H1 (cell line): ENCODE results near the gene A4GALT. TPM values are rescaled to one million over a fixed set of nuclear protein-coding genes. Genes with fewer than 3 reads are reported as not detected.

Experiments used
- CTCF ChIA-PET: fragments of 300-600 bp; sonication (Branson Sonifier 250); formaldehyde crosslinking; loops from one replicate; lab custom pipeline; 2021; ENCODE audit not compliant: partially characterized antibody; lab: Charles Lee
- POLR2A ChIA-PET: fragments of 300-600 bp; sonication (Branson Sonifier 250); formaldehyde crosslinking; loops from one replicate; lab custom pipeline; 2021; ENCODE audit warnings: inconsistent platforms; ENCODE audit not compliant: partially characterized antibody; lab: Charles Lee
- DNase-seq, 2 experiments: peaks; one replicate each; pipeline versions ENCODE4 v3.0.0 to v3.0.0-alpha.2; 2010 to 2022; ENCODE audit warnings: low spot score in 2 of 2, low read depth in 1 of 2, mixed read lengths in 1 of 2
- FAIRE-seq: peaks from 2 replicates; lab custom pipeline; 2011; peaks lifted over from hg19 to GRCh38; lab: Jason Lieb, UNC
- H2AFZ ChIP-seq: 2 replicates; pipeline ENCODE4 v1.8.1; 2012; ENCODE audit warnings: low read length, inconsistent platforms
- H2AK5ac ChIP-seq: 2 replicates; pipeline ENCODE4 v1.6.1; 2013; ENCODE audit warnings: low read depth, low read length
- H2BK120ac ChIP-seq: replicated peaks from 2 replicates; pipeline ENCODE3; 2013; ENCODE audit warnings: low read depth, low read length, inconsistent platforms
- H2BK12ac ChIP-seq: 2 replicates; pipeline ENCODE4 v1.6.1; 2013; ENCODE audit warnings: low read depth, low read length
- H2BK15ac ChIP-seq: 2 replicates; pipeline ENCODE4 v1.6.1; 2013; ENCODE audit warnings: low read length
- H2BK20ac ChIP-seq: 2 replicates; pipeline ENCODE4 v1.6.1; 2013; ENCODE audit warnings: low read length
- H2BK5ac ChIP-seq: 2 replicates; pipeline ENCODE4 v1.6.1; 2013; ENCODE audit warnings: low read depth, low read length
- H3K14ac ChIP-seq: 2 replicates; pipeline ENCODE4 v1.6.1; 2013; ENCODE audit warnings: inconsistent platforms; ENCODE audit not compliant: insufficient read length
- H3K18ac ChIP-seq: 2 replicates; pipeline ENCODE4 v1.6.1; 2013; ENCODE audit warnings: low read length; ENCODE audit errors: extremely low read depth
- H3K23ac ChIP-seq: 2 replicates; pipeline ENCODE4 v1.6.1; 2013; ENCODE audit warnings: inconsistent platforms; ENCODE audit not compliant: insufficient read length
- H3K23me2 ChIP-seq: 2 replicates; pipeline ENCODE4 v1.6.1; 2013; ENCODE audit warnings: low read depth, low read length
- H3K27ac ChIP-seq: 2 replicates; pipeline ENCODE4 v1.6.1; 2011; ENCODE audit warnings: low read depth, low read length, inconsistent platforms
- H3K27me3 ChIP-seq, 4 experiments: replicated peaks in 1 of 4; 1 replicate in 1 of 4; 2 replicates in 3 of 4; pipeline versions ENCODE4 v1.6.1 to v1.8.1; 2011 to 2013; ENCODE audit warnings: low read length in 3 of 4, mild to moderate bottlenecking in 3 of 4, inconsistent platforms in 2 of 4, mixed read lengths in 2 of 4, moderate library complexity in 1 of 4; ENCODE audit not compliant: control insufficient read depth in 3 of 4, insufficient read depth in 3 of 4; ENCODE audit errors: extremely low read depth in 1 of 4
- H3K36me3 ChIP-seq, 4 experiments: 2 replicates each; pipeline versions ENCODE4 v1.6.1 to v1.8.1; 2011 to 2013; ENCODE audit warnings: mild to moderate bottlenecking in 4 of 4, low read length in 3 of 4, moderate library complexity in 2 of 4, control low read depth in 1 of 4, inconsistent platforms in 1 of 4; ENCODE audit not compliant: insufficient read depth in 4 of 4, control insufficient read depth in 2 of 4
- H3K4ac ChIP-seq: replicated peaks from 2 replicates; pipeline ENCODE3; 2013; ENCODE audit warnings: low read length, low read depth, mixed read lengths, inconsistent platforms; ENCODE audit not compliant: insufficient read length
- H3K4me1 ChIP-seq, 4 experiments: replicated peaks in 1 of 4; 1 replicate in 1 of 4; 2 replicates in 3 of 4; pipeline versions ENCODE4 v1.6.1 to v1.8.1; 2011 to 2013; ENCODE audit warnings: low read length in 3 of 4, inconsistent platforms in 2 of 4, mixed read lengths in 1 of 4; ENCODE audit not compliant: insufficient read depth in 4 of 4, control insufficient read depth in 3 of 4
- H3K4me2 ChIP-seq, 2 experiments: 2 replicates each; pipeline versions ENCODE4 v1.6.1 to v1.8.1; 2011 to 2013; ENCODE audit warnings: low read depth in 2 of 2, low read length in 2 of 2, control low read depth in 1 of 2, inconsistent platforms in 1 of 2, mild to moderate bottlenecking in 1 of 2; ENCODE audit not compliant: insufficient read depth in 1 of 2
- H3K4me3 ChIP-seq, 4 experiments: fragments of 200-600, 300-600 bp in 1 of 4; sonication (generic), shearing (Covaris generic), sonication (Bioruptor Twin) in 1 of 4; 2 replicates each; pipeline versions ENCODE4 v1.5.1 to v1.8.1; 2011 to 2016; ENCODE audit warnings: low read length in 4 of 4, low read depth in 3 of 4, control low read depth in 2 of 4, inconsistent platforms in 2 of 4, mild to moderate bottlenecking in 2 of 4, mixed read lengths in 1 of 4, moderate library complexity in 1 of 4; ENCODE audit not compliant: insufficient read depth in 2 of 4; ENCODE audit errors: extremely low read depth in 1 of 4
- H3K56ac ChIP-seq: replicated peaks from 2 replicates; pipeline ENCODE3; 2013; ENCODE audit warnings: low read depth, mild to moderate bottlenecking, mixed read lengths, low read length, inconsistent platforms; ENCODE audit not compliant: insufficient read length
- H3K79me1 ChIP-seq: 2 replicates; pipeline ENCODE4 v1.6.1; 2013; ENCODE audit warnings: low read depth, low read length, control low read depth
- H3K79me2 ChIP-seq, 2 experiments: 2 replicates each; pipeline versions ENCODE4 v1.6.1 to v1.8.1; 2012 to 2013; ENCODE audit warnings: low read length in 2 of 2, mild to moderate bottlenecking in 2 of 2, inconsistent platforms in 1 of 2; ENCODE audit not compliant: insufficient read depth in 2 of 2, control insufficient read depth in 1 of 2
- H3K9ac ChIP-seq, 4 experiments: replicated peaks in 1 of 4; 1 replicate in 1 of 4; 2 replicates in 3 of 4; pipeline versions ENCODE4 v1.6.1 to v1.8.1; 2011 to 2013; ENCODE audit warnings: low read depth in 3 of 4, low read length in 3 of 4, control low read depth in 2 of 4, mild to moderate bottlenecking in 2 of 4, moderate library complexity in 2 of 4, inconsistent platforms in 1 of 4; ENCODE audit errors: extremely low read depth in 1 of 4
- H3K9me3 ChIP-seq, 2 experiments: 2 replicates each; pipeline versions ENCODE4 v1.6.1 to v1.8.1; 2012 to 2013; ENCODE audit warnings: mild to moderate bottlenecking in 2 of 2, moderate library complexity in 2 of 2, control low read depth in 1 of 2, inconsistent platforms in 1 of 2, low read depth in 1 of 2, low read length in 1 of 2, mixed read lengths in 1 of 2; ENCODE audit not compliant: insufficient read depth in 2 of 2
- H4K20me1 ChIP-seq, 2 experiments: replicated peaks in 1 of 2; 2 replicates each; pipeline versions ENCODE3 to v1.8.1; 2011 to 2013; ENCODE audit warnings: inconsistent platforms in 2 of 2, low read length in 2 of 2, mild to moderate bottlenecking in 1 of 2; ENCODE audit not compliant: insufficient read depth in 2 of 2, control insufficient read depth in 1 of 2
- H4K5ac ChIP-seq: 2 replicates; pipeline ENCODE4 v1.6.1; 2013; ENCODE audit warnings: low read length, low read depth, mixed read lengths, inconsistent platforms; ENCODE audit not compliant: insufficient read length
- H4K8ac ChIP-seq: 2 replicates; pipeline ENCODE4 v1.8.0; 2013; ENCODE audit warnings: mild to moderate bottlenecking, moderate library complexity, low read length, inconsistent platforms; ENCODE audit not compliant: insufficient read depth; ENCODE audit errors: extremely low read depth
- H4K91ac ChIP-seq: replicated peaks from 2 replicates; pipeline ENCODE3; 2013; ENCODE audit warnings: low read length, mixed read lengths, inconsistent platforms; ENCODE audit not compliant: insufficient read length
- ASH2L ChIP-seq: fragments of 200-600, 300-600 bp; sonication (generic); IDR thresholded peaks from one replicate; pipeline ENCODE4 v1.7.1; 2017; ENCODE audit warnings: low read length
- CBX5 ChIP-seq: fragments of 300-800, 300-1000 bp; sonication (generic); IDR thresholded peaks from 2 replicates; pipeline ENCODE4 v1.7.1; 2016; ENCODE audit warnings: antibody characterized with exemption, low read length, low read depth
- CTCF ChIP-seq, 3 experiments: IDR thresholded peaks; 1 replicate in 2 of 3; 2 replicates in 1 of 3; pipeline versions ENCODE4 v1.5.1 to v1.6.1; 2011; ENCODE audit warnings: low read length in 3 of 3, mild to moderate bottlenecking in 3 of 3, inconsistent platforms in 2 of 3, low read depth in 1 of 3, moderate library complexity in 1 of 3; ENCODE audit not compliant: insufficient read depth in 1 of 3; ENCODE audit errors: control extremely low read depth in 1 of 3
- EP300 ChIP-seq, 2 experiments: IDR thresholded peaks; 1 replicate in 1 of 2; 2 replicates in 1 of 2; pipeline ENCODE4 v1.6.1; 2011 to 2012; ENCODE audit warnings: low read depth in 2 of 2, low read length in 2 of 2, mild to moderate bottlenecking in 2 of 2, borderline replicate concordance in 1 of 2, inconsistent platforms in 1 of 2, moderate library complexity in 1 of 2
- HDAC2 ChIP-seq, 2 experiments: fragments of 300-600 bp in 1 of 2; sonication (generic) in 1 of 2; IDR thresholded peaks; 2 replicates each; pipeline ENCODE4 v1.6.1; 2011 to 2012; ENCODE audit warnings: low read depth in 2 of 2, low read length in 2 of 2, mild to moderate bottlenecking in 2 of 2, moderate library complexity in 2 of 2, borderline replicate concordance in 1 of 2, inconsistent platforms in 1 of 2
- KDM5A ChIP-seq: fragments of 200-600 bp; IDR thresholded peaks from 2 replicates; pipeline ENCODE4 v1.7.1; 2012; ENCODE audit warnings: mild to moderate bottlenecking, low read length, inconsistent platforms, mixed read lengths
- POU5F1 ChIP-seq: IDR thresholded peaks from 2 replicates; pipeline ENCODE4 v1.6.1; 2011; ENCODE audit warnings: low read depth, mild to moderate bottlenecking, low read length, moderate library complexity
- SRF ChIP-seq: IDR thresholded peaks from 2 replicates; pipeline ENCODE4 v1.6.1; 2011; ENCODE audit warnings: mild to moderate bottlenecking, low read depth, low read length, moderate library complexity
- SUZ12 ChIP-seq: fragments of 200-600 bp; sonication (generic); IDR thresholded peaks from 2 replicates; pipeline ENCODE4 v1.6.1; 2012; ENCODE audit warnings: mild to moderate bottlenecking, inconsistent platforms, low read length, moderate library complexity, mixed read lengths
- TAF1 ChIP-seq: IDR thresholded peaks from 2 replicates; pipeline ENCODE4 v1.6.1; 2011; ENCODE audit warnings: mild to moderate bottlenecking, low read depth, low read length
- WGBS, 2 experiments: shearing (Covaris generic) in 1 of 2; methylation state at CpG; one replicate each; pipeline versions ENCODE4 v1.1.6 to v1.1.7; 2013 to 2015; ENCODE audit warnings: low lambda C conversion rate in 2 of 2, mixed read lengths in 2 of 2, inconsistent platforms in 1 of 2, low coverage in 1 of 2, missing lambda C conversion rate in 1 of 2; ENCODE audit not compliant: insufficient replicate concordance in 2 of 2, insufficient coverage in 1 of 2, insufficient read length in 1 of 2; ENCODE audit errors: extremely low coverage in 1 of 2, missing lambda C conversion rate in 1 of 2; 5-methylcytosine and 5-hydroxymethylcytosine counted together
- polyA plus RNA-seq, 7 experiments: library from polyadenylated mRNA; depleted of rRNA in 3 of 7; stranded (reverse) in 5 of 7; unstranded in 2 of 7; fragments of >200 nt in 5 of 7; fragments of 200-250 nt in 2 of 7; gene quantifications; 1 replicate in 5 of 7; 2 replicates in 1 of 7; 4 replicates in 1 of 7; pipeline versions ENCODE4 v1.2.1 to v1.2.3, GENCODE V29; 2011 to 2013; ENCODE audit warnings: missing spikeins in 2 of 7, mixed read lengths in 2 of 7
- total RNA-seq: library from RNA; stranded (reverse); fragmentation: NEBNext Ultra II Directional; extraction: Animal tissue kit (Norgen Biotek cat#: 25700); gene quantifications from 2 replicates; pipeline ENCODE4 v1.2.1, GENCODE V29; 2021

The A4GALT gene
- total and polyA plus RNA-seq, 2 of the 8 experiments (the other 6 are each of a cell fraction or from before 2014, with no cell fraction given) = 7.2 to 13.8 TPM

GRCh38 chr22:42768385-42769035, 47.8 kb upstream of the A4GALT start:
- Histone ChIP-seq H3K9ac (no peak overlapping the region), H2BK12ac (no peak overlapping the region), H3K23me2 (no peaks in the 10 kb centered on the region), H3K14ac (no peak overlapping the region), H4K5ac (no peak overlapping the region), H3K9me3 (no peaks in the 10 kb centered on the region), H3K79me2 (no peaks in the 10 kb centered on the region), H3K36me3 (no peaks in the 10 kb centered on the region), H3K4me3 (no peak overlapping the region), H2BK5ac (no peak overlapping the region), H3K27me3 (no peaks in the 10 kb centered on the region), H2AK5ac (no peak overlapping the region), H3K4me2 (no peak overlapping the region), H4K91ac (no peak overlapping the region), H3K56ac (no peak overlapping the region), H2BK15ac (no peak overlapping the region), H3K18ac (no peak overlapping the region), H3K4ac (no peak overlapping the region), H2BK20ac (no peak overlapping the region), H2BK120ac (no peak overlapping the region), H3K27ac (no peak overlapping the region), H3K23ac (no peak overlapping the region), H4K8ac (no peak overlapping the region; the same call in 1 of the 2 replicates), H3K4me1 (peaks cover 0 to 8% (median 4%) of the 10 kb centered on the region in 4 experiments; a peak in 4 of 7 replicates), H2AFZ (no peak overlapping the region), H4K20me1 (no peaks in the 10 kb centered on the region), H3K79me1 (no peaks in the 10 kb centered on the region)
- FAIRE-seq = no peak
- ChIA-PET CTCF (interaction anchor here (0.8 kb wide), 1 partner anchor 11 kb away, joined by 3 read pairs; no protein-coding TSS in a partner anchor), POLR2A (interaction anchor here (1.1 kb wide), 1 partner anchor 154 kb away, joined by 4 read pairs; the partner anchor contains the start of gene POLDIP3)
- no peak for DNase-seq
- WGBS, 2 experiments = 90% methylated on average over 17 of the region's 22 CpGs; no CpG with 5 or more reads in 1 of the 2 experiments
- no peak for TF ChIP-seq ASH2L
- TF ChIP-seq CTCF (IDR thresholded peaks at IDR 0.05; ENCODE audit: control extremely low read depth in 1 of 3, insufficient read depth in 1 of 3, low read depth in 1 of 3, low read length in 3 of 3) = no peak
- TF ChIP-seq HDAC2 (IDR thresholded peaks at IDR 0.05; ENCODE audit: borderline replicate concordance in 1 of 2, low read depth in 2 of 2, low read length in 2 of 2) = no peak
- no peak for TF ChIP-seq KDM5A
- TF ChIP-seq SUZ12 = no peak
- TF ChIP-seq EP300 (IDR thresholded peaks at IDR 0.05; ENCODE audit: borderline replicate concordance in 1 of 2, low read depth in 2 of 2, low read length in 2 of 2) = no peak
- TF ChIP-seq SRF = no peak
- TF ChIP-seq CBX5 = no peak
- no peak for TF ChIP-seq POU5F1
- TF ChIP-seq TAF1 = no peak
